GM10248 (cell line): ENCODE measurements around the gene ANKRA2.

ENCODE experiments used
- CTCF ChIA-PET: fragments of 300-600 bp; sonication (Branson Sonifier 250); formaldehyde crosslinking; extraction: SDS; loops from one replicate; lab custom pipeline; 2021; ENCODE audit warnings: antibody characterized with exemption; lab: Yijun Ruan, JAX
- POLR2A ChIA-PET: fragments of 350-650 bp; sonication (Branson Sonifier 250); formaldehyde crosslinking; extraction: SDS; loops from one replicate; lab custom pipeline; 2020; ENCODE audit warnings: antibody characterized with exemption; lab: Yijun Ruan, JAX
- DNase-seq: peaks from one replicate; pipeline ENCODE4 v3.0.0; 2012; ENCODE audit errors: extremely low spot score
- TF ChIP-seq, protein P1 (sequence below): IDR thresholded peaks from 2 replicates; pipeline ENCODE4 v1.5.1; 2012; ENCODE audit warnings: mild to moderate bottlenecking, low read depth; ENCODE audit errors: extremely low read depth, missing control alignments, control extremely low read depth

ANKRA2 gene

DNA sequence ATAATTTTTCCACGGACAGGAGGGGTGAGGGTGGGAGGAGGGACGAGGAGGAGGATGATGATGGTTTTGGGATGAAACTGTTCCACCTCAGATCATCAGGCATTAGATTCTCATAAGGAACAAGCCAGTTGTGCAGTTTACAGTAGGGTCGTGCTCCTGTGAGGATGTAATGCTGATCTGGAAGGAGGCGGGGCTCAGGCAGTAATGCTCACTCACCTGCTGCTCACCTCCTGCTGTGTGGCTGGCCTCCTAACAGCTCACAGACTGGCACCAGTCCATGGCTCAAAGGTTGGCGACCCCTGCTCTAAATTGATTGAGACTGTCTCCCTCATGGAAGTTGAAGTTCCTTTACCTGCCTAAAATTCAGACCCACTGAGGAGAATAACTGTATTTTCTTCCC is 33.2 kb downstream of the ANKRA2 start:
- ChIA-PET POLR2A (no interaction called here), CTCF (no interaction called here)
- TF ChIP-seq, protein P1, sequence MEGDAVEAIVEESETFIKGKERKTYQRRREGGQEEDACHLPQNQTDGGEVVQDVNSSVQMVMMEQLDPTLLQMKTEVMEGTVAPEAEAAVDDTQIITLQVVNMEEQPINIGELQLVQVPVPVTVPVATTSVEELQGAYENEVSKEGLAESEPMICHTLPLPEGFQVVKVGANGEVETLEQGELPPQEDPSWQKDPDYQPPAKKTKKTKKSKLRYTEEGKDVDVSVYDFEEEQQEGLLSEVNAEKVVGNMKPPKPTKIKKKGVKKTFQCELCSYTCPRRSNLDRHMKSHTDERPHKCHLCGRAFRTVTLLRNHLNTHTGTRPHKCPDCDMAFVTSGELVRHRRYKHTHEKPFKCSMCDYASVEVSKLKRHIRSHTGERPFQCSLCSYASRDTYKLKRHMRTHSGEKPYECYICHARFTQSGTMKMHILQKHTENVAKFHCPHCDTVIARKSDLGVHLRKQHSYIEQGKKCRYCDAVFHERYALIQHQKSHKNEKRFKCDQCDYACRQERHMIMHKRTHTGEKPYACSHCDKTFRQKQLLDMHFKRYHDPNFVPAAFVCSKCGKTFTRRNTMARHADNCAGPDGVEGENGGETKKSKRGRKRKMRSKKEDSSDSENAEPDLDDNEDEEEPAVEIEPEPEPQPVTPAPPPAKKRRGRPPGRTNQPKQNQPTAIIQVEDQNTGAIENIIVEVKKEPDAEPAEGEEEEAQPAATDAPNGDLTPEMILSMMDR: no peak
- no peak for DNase-seq

DNA sequence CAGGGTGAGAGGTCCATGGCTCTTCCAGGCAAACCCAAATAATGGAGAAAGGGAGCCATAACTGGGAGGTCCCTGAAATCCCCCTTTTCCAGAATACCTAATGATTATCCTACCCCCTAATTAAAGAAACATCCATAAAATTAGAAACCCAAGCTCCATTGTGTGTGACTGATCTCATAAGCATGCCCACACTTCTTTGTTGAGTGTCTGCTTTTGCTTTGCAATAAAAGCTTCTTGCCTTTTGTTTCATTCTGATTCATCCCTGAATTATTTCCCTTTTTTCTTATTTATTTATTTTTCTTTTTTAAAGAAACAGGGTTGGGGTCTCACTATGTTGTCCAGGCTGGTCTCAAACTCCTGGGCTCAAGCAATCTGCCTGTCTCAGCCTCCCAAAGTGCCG is 34.1 kb downstream of the ANKRA2 start:
- CTCF ChIA-PET: interaction anchor here (1.9 kb wide), 1 partner anchor 10 kb away, joined by 12 read pairs; no protein-coding TSS in a partner anchor

DNA sequence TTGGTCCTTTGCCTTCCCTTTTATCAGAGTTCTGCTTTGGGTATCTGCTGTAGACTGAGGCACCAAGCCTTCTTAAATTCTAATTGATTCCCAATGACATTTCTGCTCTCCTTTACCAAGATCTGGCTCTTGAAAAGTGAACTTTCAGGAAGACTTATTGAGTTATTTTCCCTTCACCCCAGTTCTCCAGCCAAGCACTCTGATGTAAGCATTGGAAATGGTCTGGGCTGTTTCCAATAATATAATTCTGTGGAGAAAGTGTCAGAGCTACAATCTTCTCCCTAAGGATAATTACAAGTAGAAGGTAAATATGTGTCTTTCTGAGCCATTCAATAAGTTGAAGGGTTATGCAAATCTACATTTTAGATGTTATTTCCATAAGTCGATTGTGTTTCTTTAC is 36.4 kb downstream of the ANKRA2 start:
- CTCF ChIA-PET: interaction anchor here (4.7 kb wide), 1 partner anchor 7 kb away, joined by 30 read pairs; no protein-coding TSS in a partner anchor
- DNase-seq: no peak
- TF ChIP-seq, protein P1: no peak
- POLR2A ChIA-PET: no interaction called here

More for the DNA sequence above, 34.1 kb downstream of the ANKRA2 start:
- TF ChIP-seq, protein P1: no peak
- POLR2A ChIA-PET: no interaction called here
- no peak for DNase-seq

DNA sequence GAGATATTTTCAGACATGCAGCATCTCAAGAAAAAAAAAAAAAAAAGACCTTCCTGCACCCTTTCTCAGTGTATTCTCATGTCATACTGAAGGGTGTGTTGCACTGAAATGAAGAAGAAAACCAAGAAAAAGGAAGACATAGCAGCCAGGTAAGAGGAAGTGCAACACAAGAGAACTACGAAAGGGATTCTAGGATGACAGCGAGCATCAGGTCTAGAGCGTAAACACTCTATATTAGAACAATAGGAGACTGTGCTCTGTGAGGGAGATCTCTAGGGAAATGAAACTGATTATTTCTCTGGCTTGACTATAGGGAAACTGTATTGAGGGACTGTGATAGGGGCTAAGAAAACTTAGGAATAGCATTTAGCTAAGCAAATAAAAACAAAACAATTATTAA is 37.2 kb downstream of the ANKRA2 start:
- DNase-seq: no peak
- ChIA-PET CTCF (interaction anchor here (4.7 kb wide), 1 partner anchor 8 kb away, joined by 30 read pairs; no protein-coding TSS in a partner anchor), POLR2A (no interaction called here)
- TF ChIP-seq, protein P1: no peak

DNA sequence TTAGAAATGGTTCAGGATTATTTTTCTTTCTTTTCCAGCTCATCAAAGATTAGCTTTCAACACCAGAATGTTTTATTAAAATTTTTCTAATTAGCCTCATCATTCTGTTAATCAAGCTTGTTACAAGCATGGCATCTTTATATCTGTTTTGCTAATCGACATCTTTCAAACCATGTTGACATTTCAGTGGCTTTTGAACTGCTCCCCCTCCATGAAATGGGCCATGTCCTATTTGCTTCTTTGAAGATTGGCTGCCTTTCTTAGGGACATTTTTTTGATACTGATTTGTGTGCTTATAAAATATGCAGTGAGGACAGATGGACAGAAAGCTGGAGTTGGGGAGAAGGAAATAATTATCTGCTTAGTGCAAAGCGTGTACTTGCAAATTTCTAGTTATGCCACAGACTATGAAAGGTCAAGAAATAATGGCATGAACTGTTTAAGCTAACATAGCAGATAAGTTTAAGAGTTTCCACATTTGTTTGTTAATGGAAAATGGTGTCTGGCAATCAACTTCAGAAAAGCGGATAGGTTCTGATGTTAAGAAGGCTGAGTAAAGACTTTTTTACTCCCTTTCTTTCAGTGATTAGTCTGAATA is 39.7 kb downstream of the ANKRA2 start:
- DNase-seq: no peak
- POLR2A ChIA-PET: no interaction called here
- TF ChIP-seq, protein P1: no peak
- CTCF ChIA-PET: interaction anchor here (1.7 to 4.7 kb wide), 3 partner anchors 11 to 14 kb away, joined by 3 to 30 read pairs (median 5); no protein-coding TSS in a partner anchor

DNA sequence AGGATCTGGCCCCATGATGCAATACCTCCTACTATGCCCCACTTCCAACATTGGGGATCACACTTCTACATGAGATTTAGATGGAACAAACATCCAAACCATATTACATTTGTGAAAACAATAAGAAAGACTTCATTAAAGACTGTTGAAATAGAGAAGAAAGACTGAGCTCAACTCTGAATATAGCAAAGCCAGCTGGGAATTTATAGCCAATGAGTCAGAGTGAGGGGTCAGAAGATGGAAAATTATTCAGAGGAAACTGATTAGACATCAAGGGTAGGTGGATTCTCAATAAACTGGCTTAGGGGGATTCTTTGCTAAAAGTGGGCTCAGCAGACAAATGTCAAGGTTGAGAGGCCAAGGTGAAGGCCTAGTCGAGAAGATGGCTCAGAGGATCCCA is 41.6 kb downstream of the ANKRA2 start:
- ChIA-PET POLR2A (no interaction called here), CTCF (interaction anchor here (0.7 to 5.7 kb wide), 2 partner anchors 13 to 22 kb away, joined by 3 to 86 read pairs; no protein-coding TSS in a partner anchor)
- DNase-seq: no peak
- TF ChIP-seq, protein P1: no peak
